GM13977 (cell line): ENCODE data around the gene GALNT18.

ENCODE experiments used
- DNase-seq: peaks from one replicate; pipeline ENCODE4 v3.0.0; 2012; ENCODE audit warnings: low spot score
- in situ Hi-C: fragments of 300-500 bp; cut with MboI; formaldehyde crosslinking; loops from one replicate; pipeline ENCODE4 v1.12.0; 2022; ENCODE audit warnings: low sequenced_read_pairs, low pct_unique_long_range_greater_than_20kb, mixed read lengths, inconsistent platforms; ENCODE audit not compliant: unreplicated experiment
- TF ChIP-seq, protein P1 (sequence below): IDR thresholded peaks from 2 replicates; pipeline ENCODE4 v1.5.1; 2012; ENCODE audit warnings: mild to moderate bottlenecking, control low read depth; ENCODE audit not compliant: insufficient read depth; ENCODE audit errors: extremely low read depth, missing control alignments

The GALNT18 gene

DNA sequence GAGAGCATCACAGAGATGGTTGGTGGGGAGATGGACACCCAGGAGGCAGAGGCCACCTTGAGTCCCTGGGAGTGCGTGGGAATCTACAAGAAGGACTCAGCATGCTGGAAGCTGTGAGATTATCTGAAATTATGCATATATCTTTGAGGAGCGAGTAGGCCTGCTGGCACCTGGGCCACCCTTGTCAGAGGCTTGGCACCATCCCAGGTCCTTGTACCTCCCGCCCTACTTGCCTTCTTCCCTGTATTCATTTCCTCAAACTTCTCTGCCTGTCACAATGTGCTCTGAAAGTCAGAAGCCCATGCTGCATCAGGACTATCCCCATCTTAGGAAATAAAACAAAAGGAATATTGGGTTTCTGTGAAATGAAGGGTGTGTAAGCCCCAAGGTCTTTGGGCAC lies 135.8 kb downstream of the GALNT18 start:
- TF ChIP-seq, protein P1, sequence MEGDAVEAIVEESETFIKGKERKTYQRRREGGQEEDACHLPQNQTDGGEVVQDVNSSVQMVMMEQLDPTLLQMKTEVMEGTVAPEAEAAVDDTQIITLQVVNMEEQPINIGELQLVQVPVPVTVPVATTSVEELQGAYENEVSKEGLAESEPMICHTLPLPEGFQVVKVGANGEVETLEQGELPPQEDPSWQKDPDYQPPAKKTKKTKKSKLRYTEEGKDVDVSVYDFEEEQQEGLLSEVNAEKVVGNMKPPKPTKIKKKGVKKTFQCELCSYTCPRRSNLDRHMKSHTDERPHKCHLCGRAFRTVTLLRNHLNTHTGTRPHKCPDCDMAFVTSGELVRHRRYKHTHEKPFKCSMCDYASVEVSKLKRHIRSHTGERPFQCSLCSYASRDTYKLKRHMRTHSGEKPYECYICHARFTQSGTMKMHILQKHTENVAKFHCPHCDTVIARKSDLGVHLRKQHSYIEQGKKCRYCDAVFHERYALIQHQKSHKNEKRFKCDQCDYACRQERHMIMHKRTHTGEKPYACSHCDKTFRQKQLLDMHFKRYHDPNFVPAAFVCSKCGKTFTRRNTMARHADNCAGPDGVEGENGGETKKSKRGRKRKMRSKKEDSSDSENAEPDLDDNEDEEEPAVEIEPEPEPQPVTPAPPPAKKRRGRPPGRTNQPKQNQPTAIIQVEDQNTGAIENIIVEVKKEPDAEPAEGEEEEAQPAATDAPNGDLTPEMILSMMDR = no peak
- in situ Hi-C loops = no loop called here
- DNase-seq = no peak

DNA sequence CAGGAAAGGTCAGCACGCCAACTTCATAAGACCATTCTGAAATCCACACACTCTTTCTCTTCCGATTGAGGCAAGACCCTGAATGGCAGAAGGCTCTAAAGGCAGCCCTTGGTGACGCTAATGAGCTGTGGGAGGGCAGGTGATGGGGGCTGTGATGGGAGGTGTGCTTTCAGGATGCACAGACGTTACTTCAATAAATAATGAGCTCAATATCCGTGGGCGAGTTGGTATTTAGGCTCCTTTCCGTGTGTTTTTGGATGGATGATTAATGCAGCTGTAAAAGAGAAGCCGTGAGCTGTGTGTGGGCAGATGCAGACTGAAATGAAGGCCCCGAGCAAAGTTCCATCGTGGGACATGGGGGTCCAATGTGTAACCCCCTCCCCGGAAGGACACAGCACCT lies 138.2 kb downstream of the GALNT18 start:
- no peak for DNase-seq
- TF ChIP-seq, protein P1 = no peak
- in situ Hi-C loops = no loop called here

DNA sequence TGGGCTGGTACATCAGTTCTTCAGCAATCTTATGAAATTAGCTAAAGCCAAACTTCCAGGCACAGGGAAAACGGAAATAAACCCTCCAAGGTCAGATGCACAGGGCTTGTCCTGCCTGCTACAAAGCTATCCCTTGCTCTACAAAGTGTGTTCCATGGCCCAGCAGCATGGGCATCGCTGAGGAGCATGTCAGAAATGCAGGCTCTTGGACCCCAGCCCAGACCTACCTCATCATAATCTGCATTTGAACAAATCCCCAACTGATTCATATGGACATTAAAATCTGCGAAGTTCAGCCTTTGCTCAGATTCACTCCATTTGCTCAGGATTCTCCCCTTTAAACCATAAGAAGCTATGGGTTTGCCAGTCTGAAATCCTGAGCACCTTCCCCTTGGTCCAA lies 139.1 kb downstream of the GALNT18 start:
- in situ Hi-C loops = no loop called here
- TF ChIP-seq, protein P1 = no peak
- DNase-seq = no peak

DNA sequence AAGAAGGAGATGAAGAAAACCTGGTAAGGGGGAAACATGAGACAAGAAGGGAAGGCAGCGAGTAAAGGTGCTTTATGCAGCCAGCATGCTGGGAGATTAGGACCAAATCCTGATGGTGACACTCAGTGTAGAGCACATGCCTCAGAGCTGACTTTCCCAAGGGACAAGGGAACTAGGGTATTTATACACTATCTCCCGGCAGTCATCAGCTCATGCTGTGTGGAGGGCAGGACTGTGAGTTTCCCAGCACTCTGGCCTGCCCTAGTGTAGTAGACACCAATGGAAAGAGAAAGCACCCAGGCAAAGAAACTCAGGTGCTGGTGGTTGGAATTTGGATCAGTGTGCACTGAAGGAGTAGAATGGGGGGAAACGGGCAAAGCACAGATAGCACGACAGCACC lies 140.4 kb downstream of the GALNT18 start:
- DNase-seq = no peak
- TF ChIP-seq, protein P1 = no peak
- in situ Hi-C loops = no loop called here

DNA sequence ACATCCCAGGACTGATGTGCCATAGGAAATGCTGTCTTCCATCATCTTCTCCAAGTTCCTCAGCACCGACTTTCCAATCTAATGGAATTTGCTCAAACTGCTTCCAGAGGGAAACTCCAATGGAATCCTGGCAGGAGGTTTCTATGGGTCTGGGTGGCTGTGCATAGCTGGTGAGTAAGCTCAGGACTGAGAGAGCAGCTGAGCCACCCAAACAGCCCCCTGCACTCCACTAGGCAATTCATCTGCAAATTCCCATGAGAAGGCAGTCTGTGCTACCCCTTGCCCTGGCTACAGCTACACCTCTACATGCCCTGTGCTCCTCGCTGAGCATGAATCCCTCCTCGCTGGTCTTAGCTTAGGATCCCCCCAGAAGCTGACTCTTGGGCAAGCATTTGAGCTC lies 140.8 kb downstream of the GALNT18 start:
- TF ChIP-seq, protein P1 = no peak
- in situ Hi-C loops = no loop called here
- no peak for DNase-seq

DNA sequence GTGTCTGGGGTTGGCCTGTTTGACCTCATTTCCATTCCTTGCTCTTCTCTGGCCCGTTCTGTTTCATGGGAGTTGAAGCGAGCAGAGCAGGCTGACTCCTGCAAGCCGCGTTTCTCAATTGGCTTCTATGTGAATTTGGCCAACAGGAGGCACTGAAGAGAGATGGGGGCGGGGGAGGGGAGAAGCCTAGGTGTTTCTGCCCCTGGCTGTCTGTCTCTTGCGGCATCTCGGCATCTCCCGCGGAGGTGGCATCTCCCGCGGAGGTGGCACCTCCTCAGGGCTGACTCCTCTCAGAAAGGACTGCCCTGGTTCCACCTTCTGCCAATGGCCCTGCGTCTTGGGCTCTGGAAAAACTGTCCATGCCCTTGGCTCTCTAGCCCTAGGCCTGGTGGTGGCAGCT lies 143.1 kb downstream of the GALNT18 start:
- in situ Hi-C loops = no loop called here
- TF ChIP-seq, protein P1 = no peak
- no peak for DNase-seq
